Brain microvascular endothelial cell (primary cell): ENCODE measurements around the gene SLC25A43.
"Not testable (repeated sequence)": the region's sequence is repeated elsewhere in the genome, so short reads cannot be mapped to it uniquely, and the experiment has no call there.

Experiments used
- DNase-seq: peaks from one replicate; pipeline ENCODE4 v3.0.0-alpha.2; 2020
- H3K27ac ChIP-seq: fragments of 250-450 bp; sonication (Bioruptor Pico); 2 replicates; pipeline ENCODE4 v1.5.1; 2020; ENCODE audit warnings: mild to moderate bottlenecking, moderate library complexity
- H3K27me3 ChIP-seq: fragments of 250-450 bp; sonication (Bioruptor Pico); replicated peaks from 2 replicates; pipeline ENCODE4 v1.5.1; 2020; ENCODE audit warnings: mild to moderate bottlenecking
- H3K36me3 ChIP-seq: fragments of 250-450 bp; sonication (Bioruptor Pico); replicated peaks from 2 replicates; pipeline ENCODE4 v1.5.1; 2020; ENCODE audit warnings: mild to moderate bottlenecking
- H3K4me3 ChIP-seq: 2 replicates; pipeline ENCODE4 v1.5.1; 2011; ENCODE audit warnings: low read depth, mild to moderate bottlenecking, control low read depth, low read length, moderate library complexity
- CTCF ChIP-seq: IDR thresholded peaks from 2 replicates; pipeline ENCODE4 v1.5.1; 2011; ENCODE audit warnings: low read depth, mild to moderate bottlenecking, moderate library complexity, low read length, control low read depth, inconsistent platforms; ENCODE audit errors: missing control alignments
- in situ Hi-C: cut with HindIII; loops from 2 replicates; pipeline ENCODE4 v1.10.0; 2017; ENCODE audit warnings: low sequenced_read_pairs, low pct_ligation_motif_present

Gene SLC25A43

GRCh38 chrX:119375561-119375960 is 23.6 kb upstream of the SLC25A43 start:
- in situ Hi-C loops = no loop called here
- no peak for DNase-seq
- no peaks in the 10 kb centered on the region for H3K27me3 ChIP-seq
- no peaks in the 10 kb centered on the region for H3K36me3 ChIP-seq
- no peak for TF ChIP-seq CTCF
- H3K27ac ChIP-seq = no peak overlapping the region
- H3K4me3 ChIP-seq = no peak overlapping the region

GRCh38 chrX:119376312-119376711 is 22.8 kb upstream of the SLC25A43 start:
- H3K27me3 ChIP-seq = no peaks in the 10 kb centered on the region
- no peaks in the 10 kb centered on the region for H3K36me3 ChIP-seq
- in situ Hi-C loops = no loop called here
- no peak overlapping the region for H3K4me3 ChIP-seq
- DNase-seq = no peak
- no peak for TF ChIP-seq CTCF
- no peak overlapping the region for H3K27ac ChIP-seq

- no peaks in the 10 kb centered on the region for H3K27me3 ChIP-seq
- H3K27ac ChIP-seq = no peak overlapping the region
- no peak for DNase-seq
- no peak overlapping the region for H3K4me3 ChIP-seq
- no peak for TF ChIP-seq CTCF
- in situ Hi-C loops = no loop called here
- H3K36me3 ChIP-seq = no peaks in the 10 kb centered on the region
Observed at GRCh38 chrX:119381349-119381944, 17.7 kb upstream of the SLC25A43 start.

GRCh38 chrX:119382606-119383005 is 16.5 kb upstream of the SLC25A43 start:
- H3K27ac ChIP-seq = no peak overlapping the region
- in situ Hi-C loops = no loop called here
- no peaks in the 10 kb centered on the region for H3K27me3 ChIP-seq
- TF ChIP-seq CTCF = no peak
- no peak overlapping the region for H3K4me3 ChIP-seq
- H3K36me3 ChIP-seq = no peaks in the 10 kb centered on the region
- DNase-seq = no peak

- H3K27ac ChIP-seq, DNase-seq, in situ Hi-C loops, H3K36me3 ChIP-seq, H3K4me3 ChIP-seq, H3K27me3 ChIP-seq: not testable (repeated sequence)
Observed at GRCh38 chrX:119386685-119387084, 12.5 kb upstream of the SLC25A43 start.

- H3K4me3 ChIP-seq, in situ Hi-C loops, DNase-seq, H3K36me3 ChIP-seq, H3K27ac ChIP-seq, H3K27me3 ChIP-seq: not testable (repeated sequence)
Observed at GRCh38 chrX:119387426-119387825, 11.7 kb upstream of the SLC25A43 start.

- DNase-seq = no peak
- Histone ChIP-seq H3K27me3 (no peaks in the 10 kb centered on the region), H3K36me3 (no peaks in the 10 kb centered on the region), H3K4me3 (no peak overlapping the region), H3K27ac (no peak overlapping the region)
- in situ Hi-C loops = no loop called here
- no peak for TF ChIP-seq CTCF
Observed at GRCh38 chrX:119389214-119389613, 9.9 kb upstream of the SLC25A43 start.
